Liver (tissue), 9 donors: ENCODE data around the gene LIPM. TPM values are rescaled to one million over a fixed set of nuclear protein-coding genes. Genes with fewer than 3 reads are reported as not detected.

ENCODE experiments used
- DNase-seq: peaks from one replicate; pipeline ENCODE4 v3.0.0-alpha.2; 2017; ENCODE audit warnings: low spot score
- H3K27ac ChIP-seq, 2 donors: one replicate each; pipeline ENCODE4 v1.7.0; 2013; ENCODE audit warnings: inconsistent platforms in 2 of 2, low read length in 2 of 2, control low read depth in 1 of 2, low read depth in 1 of 2, mild to moderate bottlenecking in 1 of 2
- H3K27me3 ChIP-seq, 4 donors: one replicate each; pipeline versions ENCODE4 v1.6.1 to v1.7.0; 2013; ENCODE audit warnings: low read length in 3 of 4, inconsistent platforms in 1 of 4, mild to moderate bottlenecking in 1 of 4, moderate library complexity in 1 of 4; ENCODE audit not compliant: control insufficient read depth in 4 of 4, insufficient read depth in 4 of 4
- H3K36me3 ChIP-seq, 4 donors: one replicate each; pipeline versions ENCODE4 v1.6.1 to v1.7.0; 2013; ENCODE audit warnings: low read length in 3 of 4, mild to moderate bottlenecking in 3 of 4, low read depth in 1 of 4, moderate library complexity in 1 of 4; ENCODE audit not compliant: control insufficient read depth in 4 of 4, insufficient read depth in 3 of 4
- H3K4me1 ChIP-seq, 4 donors: one replicate each; pipeline versions ENCODE4 v1.6.1 to v1.7.0; 2013; ENCODE audit warnings: low read length in 3 of 4, mild to moderate bottlenecking in 3 of 4, moderate library complexity in 1 of 4; ENCODE audit not compliant: control insufficient read depth in 4 of 4, insufficient read depth in 4 of 4
- H3K4me3 ChIP-seq, 3 donors: one replicate each; pipeline versions ENCODE4 v1.6.1 to v1.7.0; 2013; ENCODE audit warnings: low read length in 3 of 3, control low read depth in 1 of 3, low read depth in 1 of 3, mild to moderate bottlenecking in 1 of 3
- H3K9ac ChIP-seq, 2 donors: one replicate each; pipeline ENCODE4 v1.7.0; 2013; ENCODE audit warnings: low read length in 2 of 2, mild to moderate bottlenecking in 2 of 2, moderate library complexity in 2 of 2, control low read depth in 1 of 2, low read depth in 1 of 2
- H3K9me3 ChIP-seq, 4 donors: one replicate each; pipeline versions ENCODE4 v1.6.1 to v1.7.0; 2013; ENCODE audit warnings: low read length in 3 of 4; ENCODE audit not compliant: control insufficient read depth in 4 of 4
- ATF3 ChIP-seq: IDR thresholded peaks from 2 replicates; pipeline ENCODE4 v1.6.1; 2016; ENCODE audit warnings: antibody characterized with exemption
- CTCF ChIP-seq: fragments of 150-350 bp; IDR thresholded peaks from 2 replicates; pipeline ENCODE4 v1.5.1; 2017; ENCODE audit warnings: improper control_type of control experiment, low read depth, low read length; ENCODE audit not compliant: missing input control
- EGR1 ChIP-seq, 2 donors: IDR thresholded peaks; 2 replicates each; pipeline ENCODE4 v1.6.1; 2016 to 2018; ENCODE audit warnings: antibody characterized with exemption in 2 of 2, low read depth in 2 of 2
- FOXA1 ChIP-seq: IDR thresholded peaks from 2 replicates; pipeline ENCODE4 v1.6.1; 2016; ENCODE audit warnings: antibody characterized with exemption
- FOXA2 ChIP-seq: IDR thresholded peaks from 2 replicates; pipeline ENCODE4 v1.6.1; 2016; ENCODE audit warnings: antibody characterized with exemption
- GABPA ChIP-seq, 2 donors: IDR thresholded peaks in 1 of 2; conservative IDR thresholded peaks in 1 of 2; 2 replicates each; pipeline ENCODE4 v1.6.1; 2016; ENCODE audit warnings: antibody characterized with exemption in 2 of 2, mild to moderate bottlenecking in 1 of 2, moderate library complexity in 1 of 2
- HNF4A ChIP-seq, 2 donors: conservative IDR thresholded peaks; 2 replicates each; pipeline ENCODE4 v1.6.1; 2016; ENCODE audit warnings: antibody characterized with exemption in 2 of 2, mild to moderate bottlenecking in 2 of 2
- HNF4G ChIP-seq: IDR thresholded peaks from 2 replicates; pipeline ENCODE4 v1.6.1; 2016; ENCODE audit warnings: antibody characterized with exemption
- JUND ChIP-seq, 2 donors: IDR thresholded peaks; 2 replicates each; pipeline ENCODE4 v1.6.1; 2016; ENCODE audit warnings: antibody characterized with exemption in 2 of 2
- MAX ChIP-seq: IDR thresholded peaks from 2 replicates; pipeline ENCODE4 v1.6.1; 2016; ENCODE audit warnings: antibody characterized with exemption
- NR2F2 ChIP-seq: IDR thresholded peaks from 2 replicates; pipeline ENCODE4 v1.6.1; 2016; ENCODE audit warnings: antibody characterized with exemption
- RAD21 ChIP-seq, 2 donors: IDR thresholded peaks; 2 replicates each; pipeline ENCODE4 v1.6.1; 2016; ENCODE audit warnings: antibody characterized with exemption in 2 of 2, mild to moderate bottlenecking in 2 of 2
- REST ChIP-seq: IDR thresholded peaks from 2 replicates; pipeline ENCODE4 v1.6.1; 2016; ENCODE audit warnings: antibody characterized with exemption, mild to moderate bottlenecking
- RXRA ChIP-seq, 2 donors: IDR thresholded peaks; 2 replicates each; pipeline ENCODE4 v1.6.1; 2017 to 2018; ENCODE audit warnings: antibody characterized with exemption in 2 of 2, mild to moderate bottlenecking in 1 of 2
- SP1 ChIP-seq: IDR thresholded peaks from 2 replicates; pipeline ENCODE4 v1.6.1; 2018; ENCODE audit warnings: antibody characterized with exemption, mild to moderate bottlenecking
- TAF1 ChIP-seq: conservative IDR thresholded peaks from 2 replicates; pipeline ENCODE4 v1.6.1; 2016; ENCODE audit warnings: antibody characterized with exemption, mild to moderate bottlenecking
- YY1 ChIP-seq: IDR thresholded peaks from 2 replicates; pipeline ENCODE4 v1.6.1; 2016; ENCODE audit warnings: antibody characterized with exemption, mild to moderate bottlenecking
- ZBTB33 ChIP-seq: IDR thresholded peaks from 2 replicates; pipeline ENCODE4 v1.6.1; 2016; ENCODE audit warnings: antibody characterized with exemption
- WGBS: extraction: QIAGEN DNeasy Blood & Tissue Kit; methylation state at CpG from one replicate; pipeline ENCODE4 v1.1.7; 2013; 5-methylcytosine and 5-hydroxymethylcytosine counted together
- polyA plus RNA-seq, 2 donors: library from polyadenylated mRNA; stranded (reverse) in 1 of 2; unstranded in 1 of 2; fragments of 200-250 nt in 1 of 2; fragments of >200 nt in 1 of 2; fragmentation: Nextera tagmentation in 1 of 2; extraction: Ambion mirVana in 1 of 2; gene quantifications; one replicate each; pipeline versions ENCODE4 v1.2.1 to v1.2.3, GENCODE V29; 2013 to 2015
- total RNA-seq, 2 donors: library from RNA; depleted of rRNA; stranded (reverse); fragments of >200 nt; gene quantifications; one replicate each; pipeline ENCODE4 v1.2.3, GENCODE V29; 2014
- donor health status: healthy.
- donor health status: healthy.
- donor health status: healthy.
- donor health status: healthy.
- donor health status: healthy.

LIPM gene
- total and polyA plus RNA-seq, 4 donors = not detected

- TF ChIP-seq FOXA2 = no peak
- no peak for TF ChIP-seq TAF1
Measured at GRCh38 chr10:88833156-88833555, 30.6 kb downstream of the LIPM start (continued).

- Histone ChIP-seq H3K9ac (no peak overlapping the region), H3K4me1 (no peaks in the 10 kb centered on the region), H3K36me3 (no peaks in the 10 kb centered on the region), H3K9me3 (no peaks in the 10 kb centered on the region), H3K27me3 (no peaks in the 10 kb centered on the region), H3K4me3 (no peak overlapping the region), H3K27ac (no peak overlapping the region)
- TF ChIP-seq SP1 = no peak
- no peak for TF ChIP-seq HNF4A (conservative IDR thresholded peaks at IDR 0.05)
- WGBS = 48% methylated on average over 2 of the region's 2 CpGs
- DNase-seq = no peak
Measured at GRCh38 chr10:88833723-88834122, 31.2 kb downstream of the LIPM start.

GRCh38 chr10:88835096-88835909 lies 32.8 kb downstream of the LIPM start:
- no peak overlapping the region for H3K4me3 ChIP-seq
- 17% methylated on average over 10 of the region's 10 CpGs for WGBS
- H3K4me1 ChIP-seq = peaks cover 0 to 4% (median 3%) of the 10 kb centered on the region in 4 donors
- no peaks in the 10 kb centered on the region for H3K27me3 ChIP-seq
- no peak overlapping the region for H3K27ac ChIP-seq
- peak; percentile 8 for TF ChIP-seq SP1
- peak in 1 of 2 donors; percentile 5 for TF ChIP-seq RXRA (IDR thresholded peaks at IDR 0.05)
- TF ChIP-seq ZBTB33 = no peak
- no peak for TF ChIP-seq TAF1
- no peak for TF ChIP-seq JUND (IDR thresholded peaks at IDR 0.05)
- TF ChIP-seq CTCF = peak; percentile 96
- no peak for TF ChIP-seq FOXA2
- peak; percentile 95 for TF ChIP-seq REST
- TF ChIP-seq HNF4A (conservative IDR thresholded peaks at IDR 0.05) = no peak
- peak; percentile 19 for TF ChIP-seq MAX
- TF ChIP-seq NR2F2 = no peak
- peak; percentile 44 for TF ChIP-seq YY1
- TF ChIP-seq ATF3 = no peak
- TF ChIP-seq GABPA (IDR thresholded peaks at IDR 0.05 in 1 of 2, conservative IDR thresholded peaks at IDR 0.05 in 1 of 2) = no peak
- TF ChIP-seq HNF4G = no peak
- TF ChIP-seq EGR1 (IDR thresholded peaks at IDR 0.05; ENCODE audit: low read depth in 2 of 2) = no peak
- TF ChIP-seq FOXA1 = no peak
- TF ChIP-seq RAD21 (IDR thresholded peaks at IDR 0.05) = peak; percentile 100
- peak; percentile 76 for DNase-seq
- no peaks in the 10 kb centered on the region for H3K9me3 ChIP-seq
- no peak overlapping the region for H3K9ac ChIP-seq
- no peaks in the 10 kb centered on the region for H3K36me3 ChIP-seq
